Upper lobe of left lung (tissue), 4 donors: Measurements from ENCODE around the gene SERPINA6.

Experiments
- CTCF ChIP-seq, 6 experiments: fragments of 450-650 bp in 4 of 6; fragments of 200-600 bp in 2 of 6; sonication (generic) in 2 of 6; IDR thresholded peaks; one replicate each; pipeline ENCODE4 v1.5.1; 2016 to 2019; ENCODE audit warnings: antibody characterized with exemption in 6 of 6
- POLR2AphosphoS5 ChIP-seq, 2 donors: sonication (generic); formaldehyde crosslinking; IDR thresholded peaks; one replicate each; pipeline ENCODE4 v1.5.1; 2017; ENCODE audit warnings: antibody characterized with exemption in 2 of 2

- TF ChIP-seq CTCF (IDR thresholded peaks at IDR 0.05), result no peak
- TF ChIP-seq POLR2AphosphoS5 (IDR thresholded peaks at IDR 0.05), result no peak
Observed at GRCh38 chr14:94334872-94335271, 11.7 kb upstream of the SERPINA6 start.
